Measurements from ENCODE around the gene CD2AP. TPM values are rescaled to one million over a fixed set of nuclear protein-coding genes. Genes with fewer than 3 reads are reported as not detected.

The CD2AP gene
- total and polyA plus RNA-seq, 9 of the 15 experiments (the other 6 are each of a cell fraction or from before 2014, with no cell fraction given), result 9.4 to 69.7 (median 38.7) TPM

GRCh38 chr6:47603995-47604394 is 126.4 kb downstream of the CD2AP start:
- Histone ChIP-seq H3K27ac (ENCODE audit: extremely low read depth, low read depth, low read length) (no peak overlapping the region), H3K79me2 (ENCODE audit: control insufficient read depth, insufficient read depth, low read length) (no peaks in the 10 kb centered on the region), H3K27me3 (ENCODE audit: control insufficient read depth in 2 of 2, insufficient read depth in 2 of 2, low read length in 2 of 2) (no peaks in the 10 kb centered on the region), H3K4me3 (no peak overlapping the region), H3K4me1 (replicated peaks in 1 of 2; ENCODE audit: control insufficient read depth in 2 of 2, insufficient read depth in 2 of 2, low read length in 2 of 2) (no peaks in the 10 kb centered on the region), H3K9ac (ENCODE audit: insufficient read depth in 1 of 2, low read depth in 2 of 2, low read length in 2 of 2) (no peak overlapping the region), H3K36me3 (ENCODE audit: control insufficient read depth, insufficient read depth, low read length) (peaks cover 72% of the 10 kb centered on the region), H4K20me1 (replicated peaks; ENCODE audit: control insufficient read depth, insufficient read depth, low read length) (no peaks in the 10 kb centered on the region), H2AFZ (ENCODE audit: low read depth, low read length) (no peak overlapping the region), H3K4me2 (ENCODE audit: insufficient read depth, low read length) (no peak overlapping the region), H3K9me3 (replicated peaks; ENCODE audit: control insufficient read depth, insufficient read depth, low read depth, low read length) (no peaks in the 10 kb centered on the region), H3K9me1 (ENCODE audit: control insufficient read depth, insufficient read depth, low read length) (no peaks in the 10 kb centered on the region)
- POLR2A ChIA-PET, result no interaction called here
- intact Hi-C loops (cut with micrococcal nuclease) (no loop called here), in situ Hi-C loops (cut with MboI) (loop anchor here (25.0 kb wide), 1 partner anchor 192 kb away; no protein-coding TSS in a partner anchor)
- no peak for TF ChIP-seq SREBF1 (IDR thresholded peaks at IDR 0.05; ENCODE audit: borderline replicate concordance, low read depth, low read length)
- TF ChIP-seq TCFL5 (CRISPR knock-in tag; conservative IDR thresholded peaks at IDR 0.05), result no peak
- 87% methylated on average over 4 of the region's 4 CpGs for WGBS (ENCODE audit: insufficient coverage, low coverage, missing lambda C conversion rate)
- no peak for ATAC-seq
- BruUV-seq (replicated peaks), result no TSS peak
- CTCF ChIA-PET (ENCODE audit: low intra/inter-chr PET ratio), result no interaction called here
- no peak for DNase-seq (ENCODE audit: extremely low read depth in 1 of 4, low spot score in 3 of 4)
- no peak for FAIRE-seq

GRCh38 chr6:47621838-47622449 is 144.4 kb downstream of the CD2AP start:
- peaks cover 48% of the 10 kb centered on the region for H3K36me3 ChIP-seq (ENCODE audit: control insufficient read depth, insufficient read depth, low read length)
- H3K4me1 ChIP-seq (replicated peaks in 1 of 2; ENCODE audit: control insufficient read depth in 2 of 2, insufficient read depth in 2 of 2, low read length in 2 of 2), result no peaks in the 10 kb centered on the region
- no peaks in the 10 kb centered on the region for H3K9me3 ChIP-seq (replicated peaks; ENCODE audit: control insufficient read depth, insufficient read depth, low read depth, low read length)
- 90% methylated on average over 11 of the region's 12 CpGs for WGBS (ENCODE audit: insufficient coverage, low coverage, missing lambda C conversion rate)
- no peaks in the 10 kb centered on the region for H3K27me3 ChIP-seq (ENCODE audit: control insufficient read depth in 2 of 2, insufficient read depth in 2 of 2, low read length in 2 of 2)
- in situ Hi-C loops (cut with MboI) (loop anchor here (25.0 kb wide), 1 partner anchor 210 kb away; no protein-coding TSS in a partner anchor), intact Hi-C loops (cut with micrococcal nuclease) (loop anchor here (5.0 kb wide), 1 partner anchor 145 kb away; the partner anchor contains the start of gene CD2AP)
- H3K4me2 ChIP-seq (ENCODE audit: insufficient read depth, low read length), result no peak overlapping the region
- no peaks in the 10 kb centered on the region for H3K9me1 ChIP-seq (ENCODE audit: control insufficient read depth, insufficient read depth, low read length)
- H3K27ac ChIP-seq (ENCODE audit: extremely low read depth, low read depth, low read length), result no peak overlapping the region
- no peak overlapping the region for H3K4me3 ChIP-seq
- no peaks in the 10 kb centered on the region for H4K20me1 ChIP-seq (replicated peaks; ENCODE audit: control insufficient read depth, insufficient read depth, low read length)
- BruUV-seq (replicated peaks), result no TSS peak
- ChIA-PET POLR2A (no interaction called here), CTCF (ENCODE audit: low intra/inter-chr PET ratio) (no interaction called here)
- H3K9ac ChIP-seq (ENCODE audit: insufficient read depth in 1 of 2, low read depth in 2 of 2, low read length in 2 of 2), result no peak overlapping the region
- H3K79me2 ChIP-seq (ENCODE audit: control insufficient read depth, insufficient read depth, low read length), result no peaks in the 10 kb centered on the region
- no peak for FAIRE-seq
- DNase-seq (ENCODE audit: extremely low read depth in 1 of 4, low spot score in 3 of 4), result no peak
- no peak; the same call in 2 of the 3 replicates for ATAC-seq
- no peak overlapping the region for H2AFZ ChIP-seq (ENCODE audit: low read depth, low read length)
- TF ChIP-seq ATF3 (IDR thresholded peaks at IDR 0.05) (no peak), ATF3 (CRISPR knock-in tag; conservative IDR thresholded peaks at IDR 0.05) (no peak), RFX1 (IDR thresholded peaks at IDR 0.05) (0 out of 2 replicates have a peak, but pooled peaks have one; percentile 11), ZFP36 (IDR thresholded peaks at IDR 0.05; ENCODE audit: low read depth, low read length, partially characterized antibody) (peak; percentile 85)
